ENCODE results near the gene TOX2.

Gene TOX2

DNA sequence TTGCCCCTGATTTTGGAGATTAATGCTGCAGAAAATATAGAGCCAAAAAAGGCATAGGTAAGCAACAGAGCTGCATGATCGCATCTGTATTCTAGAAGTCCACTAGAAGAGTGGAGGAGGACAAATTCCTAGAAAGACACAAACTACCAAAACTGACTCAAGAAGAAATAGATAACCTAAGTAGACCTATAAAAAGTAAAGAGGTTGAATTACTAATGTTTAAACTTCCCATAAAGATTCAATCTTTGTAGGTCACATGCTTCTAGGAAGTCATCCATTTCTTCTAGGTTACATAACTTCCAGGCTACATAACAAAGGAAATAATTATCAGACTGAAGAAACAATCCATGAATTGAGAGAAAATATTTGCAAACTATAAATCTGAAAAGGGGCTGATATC is 187.9 kb downstream of the TOX2 start:
- no peak for DNase-seq (ENCODE audit: low read depth)

DNA sequence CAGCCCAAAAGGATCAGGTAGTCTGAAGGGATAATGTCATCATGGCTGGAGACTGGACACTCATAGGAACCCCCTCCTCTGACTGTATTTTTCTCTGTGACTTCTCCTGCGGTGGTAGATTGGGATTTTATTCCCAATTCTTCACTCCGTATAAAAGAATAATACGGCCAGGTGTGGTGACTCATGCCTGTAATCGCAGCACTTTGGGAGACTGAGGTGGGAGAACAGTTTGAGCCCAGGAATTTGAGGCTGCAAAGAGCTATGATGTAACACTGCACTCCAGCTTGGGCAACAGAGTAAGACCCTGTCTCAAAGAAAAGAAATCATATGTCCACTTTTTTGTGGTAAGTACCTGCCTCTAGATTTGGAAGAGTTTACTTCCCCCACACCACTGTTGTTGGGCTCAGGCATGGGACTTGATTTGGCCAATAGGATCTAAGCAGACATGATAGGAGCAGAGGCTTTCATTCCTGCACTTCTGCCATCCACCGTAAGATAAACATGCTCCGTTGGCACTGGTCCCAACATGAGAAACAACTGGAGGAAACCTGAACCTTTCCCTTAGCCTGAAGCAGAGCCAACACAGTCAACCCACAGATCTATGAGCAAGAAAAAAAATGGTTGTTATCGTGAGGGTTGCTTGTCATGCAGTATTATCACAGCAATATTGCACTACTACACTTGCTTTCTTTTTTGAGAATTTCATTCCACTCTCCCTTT is 190.3 kb downstream of the TOX2 start:
- DNase-seq (ENCODE audit: low read depth) = no peak

DNA sequence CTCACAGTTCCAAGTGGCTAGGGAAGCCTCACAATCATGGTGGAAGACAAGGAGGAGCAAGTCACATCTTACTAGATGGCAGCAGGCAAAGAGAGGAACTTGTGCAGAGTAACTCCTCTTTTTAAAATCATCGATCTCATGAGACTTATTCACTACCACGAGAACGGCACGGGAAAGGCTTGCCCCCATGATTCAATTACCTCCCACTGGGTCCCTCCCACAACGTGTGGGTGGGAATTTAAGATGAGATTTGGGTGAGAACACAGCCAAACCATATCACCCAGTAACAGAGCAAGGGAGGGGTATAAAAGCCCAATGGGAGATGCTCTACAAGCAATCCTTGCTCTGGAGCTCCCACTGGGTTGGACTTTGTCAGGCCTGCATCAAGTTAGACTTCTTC is 192.0 kb downstream of the TOX2 start:
- no peak for DNase-seq (ENCODE audit: low read depth)

DNA sequence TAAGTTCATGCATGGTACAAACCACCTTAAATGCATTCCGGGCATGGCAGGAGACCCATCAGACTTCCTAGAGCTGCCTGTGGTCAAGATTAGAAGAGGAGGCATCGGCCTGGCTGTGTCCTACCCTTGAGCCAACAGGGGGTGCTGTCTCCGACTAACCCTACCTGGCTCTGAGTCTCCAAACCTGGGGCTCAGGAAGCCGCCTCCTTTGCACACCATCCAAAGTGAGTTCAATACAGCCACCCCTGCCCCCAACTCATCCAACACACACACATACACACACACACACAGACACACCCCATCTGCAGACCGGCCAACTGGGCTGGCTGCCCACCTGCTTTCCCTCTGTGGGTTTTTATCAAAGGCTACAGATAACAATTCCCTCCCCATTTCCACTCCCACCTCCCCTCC is 195.3 kb downstream of the TOX2 start:
- no peak for DNase-seq (ENCODE audit: low read depth)

DNA sequence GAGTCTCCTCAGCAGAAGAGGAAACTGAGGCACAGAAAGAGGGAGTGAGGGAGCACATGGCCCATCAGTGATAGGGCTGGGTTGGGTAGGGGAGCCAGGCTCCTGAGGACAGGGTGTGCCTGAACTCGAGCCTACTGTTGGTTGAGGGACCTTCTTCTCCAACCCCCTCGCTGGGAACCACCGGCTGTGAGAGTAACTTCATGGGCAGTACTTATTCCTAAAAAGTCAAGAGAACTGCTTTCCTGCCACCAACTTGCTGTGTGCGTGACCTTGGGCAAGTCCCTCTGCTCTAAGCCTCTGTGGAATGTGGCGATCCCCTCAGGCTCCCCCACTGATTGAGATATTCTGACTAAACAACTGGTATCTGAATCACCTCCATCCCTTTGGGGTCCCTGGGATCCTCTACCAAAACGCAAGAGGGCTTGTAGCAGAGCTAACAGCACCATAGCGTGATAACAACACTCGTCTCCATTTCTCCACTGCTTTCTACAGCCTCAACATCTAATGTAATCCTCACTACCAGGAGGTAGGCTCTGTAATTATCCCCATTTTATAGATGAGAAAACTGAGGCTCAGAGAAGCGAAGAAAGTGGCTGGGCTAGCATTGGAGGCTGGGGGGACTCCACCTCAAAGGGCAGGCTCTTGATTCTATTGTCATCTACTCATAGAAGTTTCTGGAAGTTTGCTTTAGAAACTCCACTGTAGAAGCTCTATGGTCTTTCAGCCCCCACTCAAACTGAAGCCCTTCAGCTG is 196.3 kb downstream of the TOX2 start:
- DNase-seq (ENCODE audit: low read depth) = no peak

DNA sequence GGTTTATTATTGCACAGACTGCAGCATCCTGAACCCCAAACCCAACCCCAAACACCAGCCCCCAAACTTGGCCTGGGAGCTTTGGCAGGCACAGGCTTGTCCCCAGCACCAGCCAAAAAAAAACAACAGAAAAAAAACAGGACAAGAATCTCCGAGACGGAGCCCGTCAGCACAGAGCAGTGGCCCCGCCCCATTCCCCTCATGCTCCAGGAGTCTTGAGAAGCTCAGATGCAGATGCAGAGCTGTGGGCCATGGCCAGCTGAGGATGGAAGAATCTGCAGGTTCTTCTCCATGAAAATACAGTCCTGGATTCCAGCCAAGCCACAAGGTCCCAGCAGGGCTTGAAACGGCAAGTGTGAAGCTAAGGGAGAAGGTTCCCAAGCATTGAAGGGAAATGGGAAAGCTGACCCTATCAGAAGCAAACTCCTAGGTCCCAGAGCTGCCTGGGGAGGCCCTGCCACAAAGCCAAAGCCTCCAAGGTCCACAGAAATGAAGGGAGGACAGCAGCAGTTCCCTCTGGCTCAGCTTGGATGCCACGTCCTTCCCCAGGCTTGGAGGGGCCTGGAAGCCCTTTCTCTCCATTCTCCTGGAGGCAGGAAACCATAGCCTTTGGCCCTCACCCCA is 197.2 kb downstream of the TOX2 start:
- no peak for DNase-seq (ENCODE audit: low read depth)

DNA sequence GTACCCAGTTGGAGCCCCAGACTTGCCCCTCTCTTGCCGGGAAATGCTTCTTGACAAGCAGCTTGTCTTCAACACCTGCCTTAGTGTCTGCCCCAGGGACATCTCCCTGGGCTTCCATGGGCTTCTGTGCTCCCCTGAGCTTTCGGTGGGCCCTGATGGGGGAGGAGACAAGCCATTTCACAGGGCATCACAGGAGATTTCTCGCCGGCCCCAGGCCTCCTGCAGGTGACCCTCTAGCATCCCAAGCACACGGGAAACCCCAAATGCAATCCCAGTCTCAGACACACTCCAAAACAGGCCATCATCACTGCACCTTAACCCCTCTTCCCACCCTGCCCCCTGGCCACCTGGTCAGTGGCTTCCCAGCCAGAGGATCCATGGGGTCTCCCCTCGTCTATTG is 197.8 kb downstream of the TOX2 start:
- DNase-seq (ENCODE audit: low read depth) = no peak

DNA sequence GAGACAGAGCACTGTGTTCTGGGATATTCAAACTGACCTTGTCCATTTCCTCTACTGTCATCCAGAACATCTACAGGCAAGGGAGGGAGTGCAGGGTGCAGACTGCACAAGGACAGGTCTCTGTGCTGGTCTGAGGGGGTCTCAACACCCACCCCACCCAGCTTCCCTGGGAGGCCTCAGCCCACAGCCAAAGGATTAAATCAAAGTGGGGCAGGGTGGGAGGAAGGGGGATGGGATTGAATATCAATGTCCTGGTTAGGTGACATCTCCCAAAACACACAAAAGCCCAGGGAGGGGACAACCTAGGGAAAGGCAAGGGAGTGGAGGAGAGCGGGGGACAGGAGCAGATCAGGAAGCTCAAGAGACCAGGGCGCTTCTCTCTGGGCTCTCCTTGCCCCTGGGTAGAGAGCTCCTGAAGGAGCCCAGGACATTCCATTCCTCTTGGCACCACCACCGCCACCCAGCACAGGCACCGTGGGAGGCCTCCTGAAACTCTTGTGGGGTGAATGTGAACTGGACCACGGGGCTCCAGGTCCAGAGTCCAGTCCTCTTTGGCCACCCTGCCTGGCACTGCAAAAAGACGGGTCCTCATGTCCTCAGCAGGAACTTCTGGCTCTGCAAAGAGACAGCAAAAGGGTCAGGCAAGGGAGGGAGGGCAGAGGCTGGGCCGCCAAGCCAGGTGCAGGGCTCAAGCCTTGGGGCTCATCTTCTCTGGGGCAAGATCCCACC is 198.4 kb downstream of the TOX2 start:
- DNase-seq (ENCODE audit: low read depth) = no peak

DNA sequence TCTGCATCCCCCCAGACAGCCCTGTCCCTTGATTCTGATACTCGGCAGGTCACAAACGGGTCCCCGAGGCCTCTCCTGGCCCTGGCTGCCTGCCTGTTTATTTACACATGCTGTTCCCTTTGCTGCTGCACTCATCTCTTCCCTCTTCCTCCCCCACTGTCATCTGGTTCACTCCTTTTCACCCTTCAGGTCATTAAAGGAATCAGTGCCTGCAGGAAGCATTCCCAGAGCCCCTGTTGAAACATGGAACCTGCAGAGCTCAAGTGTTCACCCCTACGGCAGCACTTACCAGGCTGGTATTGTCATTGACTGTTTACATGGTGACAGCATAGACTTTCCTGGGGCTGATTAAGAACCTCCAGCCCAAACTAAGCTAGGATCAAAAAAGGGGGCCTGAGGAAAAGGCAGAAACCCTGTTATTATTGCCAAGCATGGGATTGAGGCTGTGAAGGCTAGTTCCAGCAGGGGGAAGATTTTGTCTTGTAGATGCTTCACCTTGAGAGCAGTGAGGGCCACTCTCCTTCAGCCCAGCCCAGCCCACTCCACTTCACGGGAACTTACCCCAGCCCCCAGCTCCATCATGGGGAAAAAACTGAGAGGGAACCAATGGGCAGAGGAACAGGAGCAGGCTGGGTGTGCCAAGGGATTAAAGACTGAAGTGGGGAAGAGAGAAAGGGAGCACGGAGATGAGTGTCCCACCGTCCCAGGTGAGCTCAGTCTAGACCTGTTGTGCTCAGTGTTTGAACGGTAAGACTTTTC is 199.1 kb downstream of the TOX2 start:
- DNase-seq (ENCODE audit: low read depth) = no peak

DNA sequence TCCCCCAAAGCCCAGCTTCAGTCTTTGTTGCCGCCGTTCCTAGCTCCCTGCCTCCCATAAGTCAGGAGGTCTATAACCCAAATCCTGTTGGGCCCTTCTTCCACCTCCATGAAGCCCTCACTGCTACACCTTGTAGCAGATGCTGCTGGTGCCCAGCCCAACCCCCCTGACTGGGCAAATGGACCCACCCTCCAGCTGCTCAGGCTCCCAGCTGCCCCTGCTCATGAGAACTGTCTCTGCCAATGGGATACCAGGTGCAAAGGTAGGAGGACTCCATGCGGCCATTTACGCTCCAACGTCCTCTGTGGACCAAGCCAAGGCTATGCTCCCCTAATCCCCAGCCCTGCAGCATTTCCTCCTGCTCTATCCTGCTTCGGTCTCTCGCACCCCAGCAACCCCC is 200.5 kb downstream of the TOX2 start:
- DNase-seq (ENCODE audit: low read depth) = no peak

DNA sequence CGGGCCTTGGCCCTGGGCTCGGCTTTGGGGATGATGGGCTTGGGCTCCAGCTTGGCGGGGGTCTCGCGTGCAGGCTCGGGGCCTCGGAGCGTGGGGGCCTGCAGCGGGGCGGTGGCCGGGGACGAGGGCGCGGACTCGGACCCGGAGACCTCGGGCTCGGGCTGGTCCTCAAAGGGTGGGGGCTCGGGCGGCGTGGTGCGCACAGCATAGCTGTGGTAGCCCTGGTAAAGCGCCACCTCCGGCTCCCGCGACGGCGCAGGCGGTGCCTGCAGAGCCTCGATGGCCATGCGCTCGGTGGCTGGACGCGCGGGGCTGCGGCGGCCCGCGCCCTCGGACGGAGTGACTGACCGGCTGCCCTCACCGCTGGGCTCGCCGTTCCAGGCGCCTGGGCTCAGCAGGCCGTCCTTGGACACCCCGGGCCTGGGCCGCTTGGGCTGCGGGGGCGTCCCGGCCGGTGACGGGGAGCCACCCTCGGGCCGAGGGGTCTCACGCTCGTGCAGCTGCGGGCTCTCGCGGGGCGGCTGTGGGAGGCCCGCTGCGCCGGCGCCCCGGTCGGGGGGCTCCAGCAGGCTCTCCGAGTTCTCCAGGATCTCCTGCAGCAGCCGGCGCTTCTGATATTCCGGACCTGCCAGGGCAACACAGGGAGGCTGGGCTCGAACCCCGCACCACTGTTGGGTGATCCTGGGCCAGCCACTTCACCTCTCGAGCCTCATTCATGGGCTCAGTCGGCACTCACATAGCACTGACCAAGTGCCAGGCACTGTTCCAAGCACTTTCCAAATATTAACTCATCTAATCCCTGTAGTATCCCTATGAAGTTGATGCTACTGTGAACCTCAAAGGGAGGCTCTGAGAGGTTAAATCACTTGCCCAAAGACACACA is 201.4 kb downstream of the TOX2 start:
- DNase-seq (ENCODE audit: low read depth) = no peak

DNA sequence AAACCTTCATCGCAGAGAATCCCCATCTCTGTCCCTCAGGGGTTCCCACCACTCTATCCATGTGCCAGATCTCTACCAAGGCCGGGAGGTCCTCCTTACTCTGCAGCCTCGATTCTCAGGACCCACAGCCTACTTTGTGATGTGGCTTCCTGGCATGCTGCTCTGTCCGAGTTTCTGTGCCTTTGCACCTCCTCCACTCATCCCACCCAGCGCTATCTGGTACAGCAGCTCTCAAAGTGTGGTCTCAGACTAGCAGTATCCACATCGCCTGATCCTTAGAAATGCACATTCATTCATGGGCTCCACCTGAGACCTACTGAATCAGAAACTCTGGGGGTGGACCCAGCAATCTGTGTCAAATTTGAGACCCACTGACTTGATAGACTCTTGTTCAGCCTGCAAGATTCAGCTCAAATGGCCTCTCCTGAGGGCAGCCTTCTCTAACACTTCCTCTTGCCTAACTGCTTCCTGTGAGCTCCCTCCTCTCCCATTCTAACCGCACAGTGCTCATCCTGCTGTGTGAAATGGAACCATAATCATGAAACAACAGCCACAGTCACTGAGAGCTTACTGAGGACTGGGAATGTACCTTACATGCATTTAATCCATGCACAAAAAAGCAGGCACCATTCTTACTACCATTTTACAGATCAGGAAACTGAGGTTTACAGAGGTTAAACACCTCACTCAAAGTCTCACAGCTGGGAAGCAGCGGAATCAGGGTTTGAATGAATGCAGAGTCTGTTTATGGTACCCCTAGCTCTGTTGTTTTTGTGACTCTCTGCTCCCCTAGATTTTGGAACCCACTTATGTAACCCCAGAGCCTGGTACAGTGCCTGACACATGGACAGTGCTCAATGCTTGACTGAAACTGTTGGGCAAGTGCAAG is 202.9 kb downstream of the TOX2 start:
- no peak for DNase-seq (ENCODE audit: low read depth)

DNA sequence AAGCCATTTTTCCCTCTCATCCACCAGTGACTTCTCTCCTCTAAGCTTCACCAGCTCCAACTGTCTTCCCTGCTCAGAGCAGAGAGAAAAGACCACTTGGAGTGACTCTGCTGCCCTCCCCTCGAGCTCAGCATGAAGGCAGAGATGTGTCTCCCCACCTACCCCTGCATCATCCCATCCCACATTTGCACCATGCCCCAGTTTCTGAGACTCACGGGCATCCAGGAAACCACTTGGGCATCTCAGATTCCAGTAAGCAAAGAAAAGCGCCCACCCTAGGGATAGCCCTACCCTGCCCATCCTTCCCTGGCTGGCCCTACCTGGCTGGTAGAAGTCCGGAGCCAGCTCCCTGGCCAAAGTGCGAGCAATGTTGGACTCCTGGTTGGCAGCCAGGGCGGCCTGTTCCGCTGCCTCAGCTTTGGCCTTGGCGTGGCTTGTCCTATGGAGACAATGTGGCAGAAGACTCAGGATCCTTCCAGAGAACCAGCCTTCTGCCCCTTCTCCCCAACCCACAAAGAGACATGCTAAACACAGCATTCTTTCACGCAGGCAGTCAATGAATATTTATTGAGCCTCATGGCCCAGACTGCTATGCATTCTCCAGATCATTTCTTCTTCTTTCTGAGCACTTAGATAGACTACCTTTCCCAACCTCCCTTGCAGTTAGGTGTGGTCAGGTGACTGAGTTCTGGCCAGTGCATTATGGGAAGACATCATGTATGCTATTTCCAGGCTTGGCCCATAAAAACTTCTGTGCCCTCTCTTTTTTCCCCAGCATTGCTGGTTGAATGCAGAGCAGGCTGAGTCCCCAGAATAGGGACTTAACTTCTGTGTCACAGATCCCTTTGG is 203.8 kb downstream of the TOX2 start:
- no peak for DNase-seq (ENCODE audit: low read depth)
